Ovary (tissue), 9 donors: ENCODE results near the gene CHM. TPM values are rescaled to one million over a fixed set of nuclear protein-coding genes. Genes with fewer than 3 reads are reported as not detected.

ENCODE experiments used
- DNase-seq, 5 donors: peaks; one replicate each; pipeline ENCODE4 v3.0.0-alpha.2; 2019 to 2020
- H3K27ac ChIP-seq, 2 donors: fragments of 200-600 bp; one replicate each; pipeline versions ENCODE4 v1.5.1 to v1.8.0; 2019 to 2022
- H3K27me3 ChIP-seq: fragments of 200-600 bp; one replicate; pipeline ENCODE4 v1.8.0; 2022
- H3K36me3 ChIP-seq: fragments of 200-600 bp; sonication (generic); one replicate; pipeline ENCODE4 v1.5.1; 2019
- H3K4me1 ChIP-seq: one replicate; pipeline ENCODE4 v1.8.1; 2013; ENCODE audit warnings: mild to moderate bottlenecking, moderate library complexity; ENCODE audit not compliant: insufficient read depth
- H3K4me3 ChIP-seq: fragments of 200-600 bp; sonication (generic); one replicate; pipeline ENCODE4 v1.5.1; 2017
- H3K9me3 ChIP-seq, 2 donors: fragments of 200-600 bp in 1 of 2; sonication (generic) in 1 of 2; one replicate each; pipeline versions ENCODE4 v1.5.1 to v1.8.1; 2013 to 2019; ENCODE audit warnings: mild to moderate bottlenecking in 1 of 2, moderate library complexity in 1 of 2
- EP300 ChIP-seq: sonication (generic); formaldehyde crosslinking; IDR thresholded peaks from one replicate; pipeline ENCODE4 v1.6.1; 2017; ENCODE audit warnings: antibody characterized with exemption
- POLR2A ChIP-seq: fragments of 450-650 bp; IDR thresholded peaks from one replicate; pipeline ENCODE4 v1.6.1; 2017; ENCODE audit warnings: antibody characterized with exemption, mild to moderate bottlenecking, moderate library complexity
- WGBS, 3 donors: extraction: QIAGEN DNeasy Blood & Tissue Kit in 1 of 3; methylation state at CpG; one replicate each; pipeline versions ENCODE4 v1.1.5 to v1.1.7; 2013 to 2017; 5-methylcytosine and 5-hydroxymethylcytosine counted together
- intact Hi-C, 4 donors: fragments of 100-400 bp; cut with DNase I; formaldehyde crosslinking; loops; one replicate each; pipeline versions ENCODE4 v1.11.0 to v1.15.1; 2022 to 2023
- polyA plus RNA-seq, 2 donors: library from polyadenylated mRNA; stranded (reverse); fragments of 200-250 nt in 1 of 2; fragments of 350-450 nt in 1 of 2; fragmentation: Illumina TruSeq in 1 of 2; extraction: RNeasy Lipid Tissue Mini Kit (QIAGEN cat#74804) in 1 of 2; gene quantifications; one replicate each; pipeline ENCODE4 v1.2.3, GENCODE V29; 2013 to 2014
- total RNA-seq, 7 donors: library from RNA; depleted of rRNA in 2 of 7; stranded (reverse); fragments of >200 nt in 2 of 7; fragmentation: NEBNext Ultra II Directional in 3 of 7; extraction: Animal tissue kit (Norgen Biotek cat#: 25700) in 3 of 7; gene quantifications; one replicate each; pipeline versions ENCODE4 v1.1.0 to v1.2.4, GENCODE V29; 2016 to 2023
- TF ChIP-seq, protein P1 (sequence below), 3 donors: fragments of 450-650 bp in 2 of 3; fragments of 200-600 bp in 1 of 3; IDR thresholded peaks; one replicate each; pipeline versions ENCODE4 v1.5.1 to v1.8.0; 2016 to 2022; ENCODE audit warnings: antibody characterized with exemption in 3 of 3, mild to moderate bottlenecking in 1 of 3
- donor health status: DM: no; HTN: no; CAD: no; lungs with moderate emphysema.
- donor health status: DM: no; HTN: no; CAD: no.
- donor health status: Bipolar disorder and iron deficiency.
- donor health status: DM: yes; HTN: yes; CAD: no.
- donor health status: DM: no; HTN: no; CAD: no.
- donor health status: DM: yes; HTN: yes; CAD: no.

CHM gene
- total and polyA plus RNA-seq, 9 donors: 9.5 to 23.9 (median 18.2) TPM

DNA sequence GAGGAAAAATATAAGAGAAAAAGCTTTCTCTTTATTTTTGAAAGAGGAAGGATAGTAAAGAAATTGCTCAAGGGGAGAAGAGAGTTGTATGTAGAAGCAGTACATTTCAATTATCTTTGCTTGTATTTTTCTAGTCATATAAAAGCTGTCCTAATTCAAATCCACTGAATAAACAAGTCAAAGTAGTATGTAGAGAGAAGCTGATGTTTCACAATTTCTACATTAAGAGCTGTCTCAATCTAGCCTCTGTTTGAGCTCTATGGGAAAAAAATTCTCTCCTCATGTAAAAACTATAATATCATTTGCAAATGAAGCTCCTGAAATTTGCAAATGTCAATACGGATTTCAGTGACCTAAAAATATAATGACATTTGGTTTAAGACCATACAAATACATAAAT is 52.6 kb downstream of the CHM start:
- no peaks in the 10 kb centered on the region for H3K27me3 ChIP-seq
- no peak for DNase-seq
- no peaks in the 10 kb centered on the region for H3K9me3 ChIP-seq
- TF ChIP-seq, protein P1, sequence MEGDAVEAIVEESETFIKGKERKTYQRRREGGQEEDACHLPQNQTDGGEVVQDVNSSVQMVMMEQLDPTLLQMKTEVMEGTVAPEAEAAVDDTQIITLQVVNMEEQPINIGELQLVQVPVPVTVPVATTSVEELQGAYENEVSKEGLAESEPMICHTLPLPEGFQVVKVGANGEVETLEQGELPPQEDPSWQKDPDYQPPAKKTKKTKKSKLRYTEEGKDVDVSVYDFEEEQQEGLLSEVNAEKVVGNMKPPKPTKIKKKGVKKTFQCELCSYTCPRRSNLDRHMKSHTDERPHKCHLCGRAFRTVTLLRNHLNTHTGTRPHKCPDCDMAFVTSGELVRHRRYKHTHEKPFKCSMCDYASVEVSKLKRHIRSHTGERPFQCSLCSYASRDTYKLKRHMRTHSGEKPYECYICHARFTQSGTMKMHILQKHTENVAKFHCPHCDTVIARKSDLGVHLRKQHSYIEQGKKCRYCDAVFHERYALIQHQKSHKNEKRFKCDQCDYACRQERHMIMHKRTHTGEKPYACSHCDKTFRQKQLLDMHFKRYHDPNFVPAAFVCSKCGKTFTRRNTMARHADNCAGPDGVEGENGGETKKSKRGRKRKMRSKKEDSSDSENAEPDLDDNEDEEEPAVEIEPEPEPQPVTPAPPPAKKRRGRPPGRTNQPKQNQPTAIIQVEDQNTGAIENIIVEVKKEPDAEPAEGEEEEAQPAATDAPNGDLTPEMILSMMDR (IDR thresholded peaks at IDR 0.05): no peak
- no peak for TF ChIP-seq EP300
- no peak for TF ChIP-seq POLR2A
- H3K4me3 ChIP-seq: no peak overlapping the region
- no peaks in the 10 kb centered on the region for H3K4me1 ChIP-seq
- intact Hi-C loops: no loop called here
- no peak overlapping the region for H3K27ac ChIP-seq
- H3K36me3 ChIP-seq: no peaks in the 10 kb centered on the region
- WGBS, 3 donors: 43 to 54% (median 45%) methylated on average over 1 of the region's 1 CpG

DNA sequence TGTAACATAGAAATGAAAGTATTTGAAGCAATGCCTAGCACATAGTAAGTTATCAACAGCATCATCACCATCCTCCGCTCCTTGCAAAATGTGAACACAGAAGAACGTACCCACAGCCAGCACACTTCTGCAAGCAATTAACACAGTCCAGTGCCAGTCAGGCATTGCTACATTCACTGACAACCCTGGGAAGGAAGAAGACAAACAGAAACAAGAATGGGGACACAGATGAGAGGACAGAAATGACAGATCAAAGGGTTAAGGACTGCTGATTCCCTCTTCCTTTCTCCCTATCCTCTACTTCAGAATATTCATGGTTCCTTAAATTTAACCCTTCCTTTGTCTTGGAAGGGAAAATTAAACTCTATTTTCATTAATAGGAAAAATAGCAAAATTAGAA is 53.1 kb downstream of the CHM start:
- WGBS, 3 donors: 80 to 87% (median 81%) methylated on average over 2 of the region's 2 CpGs
- Histone ChIP-seq H3K27me3 (no peaks in the 10 kb centered on the region), H3K4me3 (no peak overlapping the region), H3K36me3 (no peaks in the 10 kb centered on the region), H3K9me3 (no peaks in the 10 kb centered on the region), H3K4me1 (no peaks in the 10 kb centered on the region), H3K27ac (no peak overlapping the region)
- intact Hi-C loops: no loop called here
- DNase-seq: no peak
- no peak for TF ChIP-seq EP300
- TF ChIP-seq POLR2A: no peak
- TF ChIP-seq, protein P1 (IDR thresholded peaks at IDR 0.05): no peak

DNA sequence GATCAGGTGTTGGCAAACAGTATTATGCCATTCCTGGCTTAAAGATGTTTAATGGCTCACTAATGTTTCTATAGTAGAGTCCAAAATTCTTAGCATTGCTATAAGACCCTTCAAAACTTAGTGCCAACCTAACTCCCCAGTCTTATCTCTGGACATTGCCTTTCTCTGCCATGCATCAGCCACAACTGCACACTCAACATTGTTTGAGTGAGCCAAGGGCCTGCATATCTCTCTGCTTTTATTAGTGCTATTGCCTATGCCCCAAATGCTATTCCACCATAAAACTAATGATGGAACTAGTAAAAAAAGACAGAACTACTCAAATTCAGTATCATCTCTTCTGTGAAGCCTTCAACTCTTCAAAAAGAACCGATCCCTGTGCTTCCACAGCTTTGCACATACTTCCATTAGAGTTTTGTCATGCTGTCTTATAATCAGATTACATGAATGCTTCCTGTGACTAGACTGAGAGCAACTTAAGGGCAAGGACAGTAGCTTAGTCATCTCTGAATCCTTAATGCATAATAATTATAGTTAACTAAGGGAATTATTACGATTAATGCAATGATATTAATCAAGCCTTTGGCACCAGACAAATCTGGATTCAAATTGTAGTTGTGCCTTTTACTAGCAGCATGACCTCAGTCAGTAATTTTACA is 53.7 kb downstream of the CHM start:
- DNase-seq: no peak
- 50 to 63% (median 61%) methylated on average over 2 of the region's 2 CpGs for WGBS, 3 donors
- H3K4me3 ChIP-seq: no peak overlapping the region
- H3K27me3 ChIP-seq: no peaks in the 10 kb centered on the region
- TF ChIP-seq POLR2A: no peak
- TF ChIP-seq, protein P1 (IDR thresholded peaks at IDR 0.05): no peak
- TF ChIP-seq EP300: no peak
- H3K4me1 ChIP-seq: no peaks in the 10 kb centered on the region
- no peaks in the 10 kb centered on the region for H3K9me3 ChIP-seq
- H3K36me3 ChIP-seq: no peaks in the 10 kb centered on the region
- intact Hi-C loops: no loop called here
- no peak overlapping the region for H3K27ac ChIP-seq

DNA sequence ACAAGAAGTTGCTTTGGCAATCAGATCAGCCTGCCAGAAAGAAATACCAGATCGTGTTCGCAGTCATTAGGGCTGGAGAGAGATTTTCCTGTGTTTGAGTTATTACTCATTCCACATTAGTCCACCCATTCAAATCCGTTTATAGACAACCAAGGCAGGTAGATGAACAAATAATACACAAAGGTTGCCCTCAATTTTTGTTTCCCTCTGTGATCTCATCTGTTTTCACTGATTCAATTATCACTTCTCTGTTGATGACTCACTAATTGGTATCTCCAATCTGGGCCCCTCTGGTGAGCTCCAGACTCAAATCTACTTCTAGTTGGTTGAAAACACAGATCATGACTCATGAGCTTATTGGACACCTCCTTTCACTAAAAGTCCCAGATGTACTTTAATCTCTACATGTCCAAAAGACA is 54.5 kb downstream of the CHM start:
- H3K9me3 ChIP-seq: no peaks in the 10 kb centered on the region
- H3K4me1 ChIP-seq: no peaks in the 10 kb centered on the region
- no peaks in the 10 kb centered on the region for H3K36me3 ChIP-seq
- no peaks in the 10 kb centered on the region for H3K27me3 ChIP-seq
- TF ChIP-seq POLR2A (no peak), EP300 (no peak)
- TF ChIP-seq, protein P1 (IDR thresholded peaks at IDR 0.05): no peak
- no peak for DNase-seq
- no peak overlapping the region for H3K27ac ChIP-seq
- H3K4me3 ChIP-seq: no peak overlapping the region
- WGBS, 3 donors: 54 to 71% (median 68%) methylated on average over 3 of the region's 3 CpGs
- intact Hi-C loops: no loop called here
